ENCODE data around the gene AFF4. TPM values are rescaled to one million over a fixed set of nuclear protein-coding genes. Genes with fewer than 3 reads are reported as not detected.
"Not testable (repeated sequence)": the region's sequence is repeated elsewhere in the genome, so short reads cannot be mapped to it uniquely, and the experiment has no call there.

The AFF4 gene
- total RNA-seq: 74.3 TPM

DNA sequence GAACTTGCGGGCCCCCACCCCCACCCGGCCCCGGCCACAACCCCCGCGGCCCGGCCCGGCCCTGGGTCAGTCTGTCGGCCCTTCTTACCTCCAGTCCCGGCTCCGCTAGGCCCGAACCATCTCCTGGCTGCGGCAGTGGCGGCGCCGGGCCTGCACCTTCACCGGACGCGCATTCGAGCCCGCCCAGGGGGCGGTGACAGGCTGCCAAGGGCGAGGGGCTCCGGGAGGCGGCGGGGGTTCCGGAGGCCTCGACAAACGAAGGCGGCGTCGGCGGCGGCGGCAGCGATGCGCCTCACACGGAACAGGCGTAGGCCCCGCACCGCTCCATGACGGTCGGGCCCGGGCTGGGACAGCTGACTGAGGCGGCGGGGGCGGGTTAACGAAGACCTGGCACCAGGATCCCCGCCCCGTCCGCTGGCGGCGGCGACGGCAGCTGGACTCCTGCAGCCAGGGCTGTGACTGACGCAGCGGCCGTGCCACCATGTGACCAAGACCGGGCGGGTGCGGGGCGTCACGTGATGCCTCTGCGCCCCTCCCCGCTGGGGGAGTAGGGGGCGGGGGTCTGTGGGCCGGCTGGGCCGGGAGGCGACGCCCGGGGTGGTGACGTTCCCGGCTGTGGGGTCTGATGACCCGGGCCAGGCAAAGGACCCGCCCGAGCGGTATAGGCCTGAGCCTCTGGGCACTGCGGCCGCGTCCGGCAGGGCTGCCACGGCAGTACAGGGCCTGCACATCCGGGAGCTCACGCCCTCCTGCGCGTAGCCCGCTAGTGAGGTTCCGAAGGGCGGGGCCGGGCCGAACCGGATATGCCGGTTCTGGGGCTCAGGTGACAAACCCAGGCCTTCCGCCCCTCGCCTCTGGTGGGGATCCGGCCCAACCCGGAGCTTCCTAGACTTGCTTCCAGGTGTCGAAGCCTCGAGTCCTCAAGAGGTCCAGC lies at the start of gene AFF4:
Gene AFF4 (minus strand): TSS at position 464 of the 934 bp plus-strand sequence. CDS start 26,445 bp downstream, outside the sequence.
- peak; percentile 95 for ATAC-seq

- ATAC-seq: not testable (repeated sequence)
These were observed 45.0 kb upstream of the AFF4 start for GRCh38 chr5:133008455-133008854.

GRCh38 chr5:133006653-133007052 lies 43.2 kb upstream of the AFF4 start:
- no peak for ATAC-seq

DNA sequence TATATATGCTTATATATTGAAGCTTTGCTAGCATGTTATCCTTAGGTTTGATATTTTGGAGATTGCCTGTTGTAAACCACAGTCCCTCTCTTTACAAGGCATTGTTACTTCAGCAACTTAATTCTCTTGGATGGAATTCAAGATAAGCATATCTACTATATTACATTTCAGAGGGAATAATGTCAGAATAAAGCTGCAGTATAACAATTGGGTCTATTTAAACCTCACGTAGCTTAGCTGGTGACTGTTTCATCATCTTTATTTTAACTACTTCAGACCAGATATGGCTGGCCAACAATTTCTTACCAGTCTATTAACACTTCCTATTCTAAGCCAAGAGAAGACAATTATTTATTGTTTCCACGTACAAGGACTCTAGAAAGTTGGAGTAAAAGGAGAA lies 35.8 kb upstream of the AFF4 start:
- no peak for ATAC-seq

DNA sequence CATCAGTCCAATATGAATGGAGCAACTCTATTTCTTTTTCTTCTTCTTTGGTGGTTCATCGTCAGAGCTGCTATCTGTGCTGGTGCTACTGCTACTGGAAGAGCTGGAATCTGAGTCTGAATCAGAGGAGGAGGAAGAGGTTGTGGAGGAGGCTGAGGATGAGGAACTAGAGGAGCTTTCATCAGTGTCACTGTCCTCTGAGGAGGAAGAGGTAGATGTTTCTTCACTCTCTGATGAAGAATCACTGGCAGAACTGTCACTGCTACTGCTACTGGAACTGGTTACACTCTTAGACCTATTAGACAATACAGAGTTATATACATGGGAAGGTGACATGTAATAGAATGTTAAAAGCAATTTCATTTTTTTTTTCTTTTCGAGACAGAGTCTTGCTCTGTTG lies 35.1 kb upstream of the AFF4 start:
- no peak for ATAC-seq

GRCh38 chr5:132996307-132996706 lies 32.9 kb upstream of the AFF4 start:
- no peak for ATAC-seq

GRCh38 chr5:132987531-132988408 lies 24.3 kb upstream of the AFF4 start:
- no peak for ATAC-seq

- ATAC-seq: not testable (repeated sequence)
These were observed 19.5 kb upstream of the AFF4 start for GRCh38 chr5:132982971-132983370.

DNA sequence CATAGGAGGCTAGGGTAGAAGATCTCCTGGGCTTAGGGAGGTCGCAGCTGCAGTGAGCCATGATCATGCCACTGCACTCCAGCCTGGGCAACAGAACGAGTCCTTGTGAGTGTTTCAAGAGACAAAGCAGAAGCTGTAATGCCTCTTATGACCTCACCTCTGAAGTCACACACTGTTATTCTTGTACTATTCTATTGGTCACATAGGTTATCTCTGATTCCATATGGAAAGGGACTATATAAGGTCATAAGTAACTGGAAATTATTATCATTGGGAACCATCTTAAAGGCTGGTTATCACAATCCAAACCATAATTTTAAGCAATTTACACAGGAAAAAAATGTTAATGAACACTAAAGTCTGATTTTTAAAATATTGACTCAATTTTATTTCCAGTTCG lies 17.9 kb upstream of the AFF4 start:
- ATAC-seq: no peak

GRCh38 chr5:132979976-132980375 lies 16.5 kb upstream of the AFF4 start:
- no peak for ATAC-seq

DNA sequence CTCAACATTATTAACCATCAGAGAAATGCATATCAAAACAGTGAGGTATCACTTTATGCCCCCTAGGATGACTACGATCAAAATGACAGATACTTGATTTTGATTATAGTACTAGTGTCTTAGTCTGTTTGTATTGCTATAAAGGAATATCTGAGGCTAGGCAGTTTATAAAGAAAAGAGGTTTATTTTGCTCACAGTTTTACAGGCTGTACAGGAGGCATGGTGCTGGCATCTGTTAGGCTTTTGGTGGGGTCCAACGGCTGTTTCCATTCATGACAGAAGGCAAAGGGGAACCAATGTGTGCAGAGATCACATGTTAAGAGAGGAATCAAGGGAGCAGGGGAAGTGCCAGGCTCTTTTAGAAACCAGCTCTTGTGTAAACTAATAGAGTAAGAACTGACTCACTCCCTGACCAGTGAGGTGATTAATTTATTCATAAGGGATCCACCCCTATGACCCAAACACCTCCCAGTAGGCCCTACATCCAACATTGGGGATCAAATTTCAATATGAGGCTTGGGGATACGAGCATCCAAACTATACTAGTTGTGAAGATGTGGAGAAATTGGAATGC lies 16.0 kb upstream of the AFF4 start:
- ATAC-seq: peak; percentile 95

DNA sequence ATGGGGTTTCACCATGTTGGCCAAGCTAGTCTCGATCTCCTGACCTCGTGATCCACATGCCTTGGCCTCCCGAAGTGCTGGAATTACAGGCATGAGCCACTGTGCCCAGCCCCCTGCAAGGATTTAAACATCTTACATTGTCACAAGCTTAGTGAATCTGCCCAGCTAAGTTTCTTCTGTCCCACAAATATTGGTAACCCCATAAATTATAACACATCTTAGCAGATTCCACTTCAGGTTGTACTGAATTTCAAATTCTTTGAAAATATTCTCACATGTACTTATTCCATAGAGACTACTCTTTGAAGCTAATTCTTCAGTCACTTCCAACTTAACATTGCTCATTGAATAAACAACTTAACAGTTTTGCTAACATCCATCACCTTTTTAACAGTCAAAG lies 13.4 kb upstream of the AFF4 start:
- ATAC-seq: no peak

- not testable (repeated sequence) for ATAC-seq
These were observed 9.0 kb upstream of the AFF4 start for GRCh38 chr5:132972436-132972828.

DNA sequence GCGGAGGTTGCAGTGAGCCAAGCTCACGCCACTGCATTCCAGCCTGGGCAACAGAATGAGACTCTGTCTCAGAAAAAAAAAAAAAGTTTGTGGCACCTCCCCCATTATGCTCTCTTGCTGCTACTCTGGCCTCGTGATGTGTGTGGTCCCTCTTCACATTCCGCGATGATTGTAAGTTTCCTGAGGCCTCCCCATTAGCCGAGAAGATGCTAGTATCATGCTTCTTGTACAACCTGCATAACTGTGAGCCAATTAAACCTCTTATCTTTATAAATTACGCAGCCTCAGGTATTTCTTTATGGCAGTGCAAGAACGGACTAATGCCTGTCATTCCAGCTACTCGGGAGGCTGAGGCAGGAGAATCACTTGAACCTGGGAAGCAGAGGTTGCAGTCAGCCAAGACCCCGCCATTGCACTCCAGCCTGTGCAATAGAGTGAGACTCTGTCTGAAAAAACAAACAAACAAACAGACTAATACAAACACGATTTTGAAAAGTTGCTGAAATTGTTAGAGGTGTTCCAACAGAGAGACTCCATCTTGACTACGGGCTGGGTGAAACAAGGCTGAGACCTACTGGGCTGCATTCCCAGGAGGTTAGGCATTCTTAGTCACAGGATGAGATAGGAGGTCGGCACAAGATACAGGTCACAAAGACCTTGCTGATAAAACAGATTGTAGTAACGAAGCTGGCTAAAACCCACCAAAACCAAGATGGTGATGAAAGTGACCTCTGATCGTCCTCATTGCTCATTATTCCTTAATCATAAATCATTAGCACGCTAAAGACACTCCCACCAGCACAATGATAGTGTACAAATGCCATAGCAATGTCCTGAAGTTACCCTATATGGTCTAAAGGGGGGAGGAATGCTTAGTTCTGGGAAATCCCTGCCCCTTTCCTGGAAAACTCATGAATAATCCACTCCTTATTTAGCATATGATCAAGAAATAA lies 8.3 kb upstream of the AFF4 start:
- no peak for ATAC-seq

DNA sequence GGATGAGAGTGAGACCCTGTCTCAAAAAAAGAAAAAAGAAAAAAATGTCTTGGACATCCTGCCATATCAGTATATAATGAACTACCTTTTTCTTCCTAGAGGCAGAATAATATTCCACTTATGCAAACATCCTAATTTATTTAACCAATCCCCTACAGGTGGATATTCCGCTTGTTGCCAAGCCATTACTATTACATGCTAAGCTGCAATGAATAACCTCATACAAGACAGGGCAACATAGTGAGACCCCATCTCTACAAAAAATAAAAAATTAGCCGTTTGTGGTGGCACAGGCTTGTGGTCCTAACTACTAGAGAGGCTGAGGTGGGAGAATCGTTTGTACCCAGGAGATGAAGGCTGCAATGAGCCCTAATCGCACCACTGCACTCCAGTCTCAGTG lies 1.7 kb upstream of the AFF4 start:
- no peak for ATAC-seq

GRCh38 chr5:132962429-132963021 lies 909 bp downstream of the AFF4 start:
- ATAC-seq: peak; percentile 8

GRCh38 chr5:132961887-132962286 lies 1.5 kb downstream of the AFF4 start:
- no peak for ATAC-seq

- not testable (repeated sequence) for ATAC-seq
These were observed 2.2 kb downstream of the AFF4 start for GRCh38 chr5:132961123-132961815.

DNA sequence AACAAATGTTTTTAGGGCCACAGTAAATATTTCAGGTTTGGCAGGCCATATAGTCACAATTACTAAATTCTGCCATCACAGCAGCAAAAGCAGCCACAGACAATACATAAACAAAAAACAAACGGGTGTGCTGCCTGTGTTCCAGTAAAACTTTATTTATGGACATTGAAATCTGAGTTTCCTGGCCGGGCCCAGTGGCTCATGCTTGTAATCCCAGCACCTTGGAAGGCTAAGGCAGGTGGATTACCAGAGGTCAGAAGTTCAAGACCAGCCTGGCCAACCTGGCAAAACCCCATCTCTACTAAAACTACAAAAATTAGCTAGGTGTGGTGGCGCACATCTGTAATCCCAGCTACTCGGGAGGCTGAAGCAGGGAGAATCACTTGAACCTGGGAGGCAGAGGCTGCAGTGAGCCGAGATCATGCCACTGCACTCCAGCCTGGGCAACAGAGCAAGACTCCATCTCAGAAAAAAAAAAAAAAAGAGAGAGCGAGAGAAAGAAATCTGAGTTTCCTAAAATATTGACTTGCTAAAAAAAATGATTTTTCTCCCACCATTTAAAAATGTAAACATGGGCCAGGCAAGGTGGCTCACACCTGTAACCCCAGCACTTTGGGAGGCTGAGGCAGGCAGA lies 7.2 kb downstream of the AFF4 start:
- ATAC-seq: not testable (repeated sequence)

- ATAC-seq: no peak
These were observed 9.7 kb downstream of the AFF4 start for GRCh38 chr5:132953710-132954109.

Measured in esophagus mucosa (tissue), 1 donor.